HG02610 (cell line): ENCODE results near the gene FYB2.

Experiments
- ATAC-seq: cut with Tn5 transposase; IDR thresholded peaks from one replicate; pipeline ENCODE4 v1.9.1; 2021; ENCODE audit warnings: mild to moderate bottlenecking, moderate library complexity; ENCODE audit not compliant: unreplicated experiment

The FYB2 gene

GRCh38 chr1:56726706-56727105 is 92.5 kb downstream of the FYB2 start:
- no peak for ATAC-seq

DNA sequence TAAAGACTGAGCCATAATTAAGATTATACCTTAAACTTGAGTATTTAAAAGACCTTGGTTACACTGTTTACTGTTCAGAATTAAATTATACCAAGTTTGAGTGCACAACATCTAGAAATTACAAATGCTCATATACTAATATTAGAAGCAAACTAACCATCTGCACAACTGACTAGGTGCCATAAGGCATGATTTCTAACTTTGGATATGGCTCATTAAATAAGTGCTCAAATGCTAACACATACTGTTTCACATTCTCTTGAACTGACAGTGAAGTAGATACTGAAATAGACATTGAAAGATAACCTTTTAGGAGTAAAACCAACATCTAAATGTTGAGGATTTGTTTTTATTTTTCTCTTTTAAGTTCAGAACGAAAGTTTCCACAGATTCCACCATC is 100.0 kb downstream of the FYB2 start:
- ATAC-seq: no peak

- ATAC-seq: no peak
Measured at GRCh38 chr1:56715156-56715555, 104.0 kb downstream of the FYB2 start.

GRCh38 chr1:56713112-56713511 is 106.1 kb downstream of the FYB2 start:
- ATAC-seq: no peak

- no peak for ATAC-seq
Measured at GRCh38 chr1:56712150-56712549, 107.1 kb downstream of the FYB2 start.

GRCh38 chr1:56710646-56711045 is 108.6 kb downstream of the FYB2 start:
- ATAC-seq: no peak

DNA sequence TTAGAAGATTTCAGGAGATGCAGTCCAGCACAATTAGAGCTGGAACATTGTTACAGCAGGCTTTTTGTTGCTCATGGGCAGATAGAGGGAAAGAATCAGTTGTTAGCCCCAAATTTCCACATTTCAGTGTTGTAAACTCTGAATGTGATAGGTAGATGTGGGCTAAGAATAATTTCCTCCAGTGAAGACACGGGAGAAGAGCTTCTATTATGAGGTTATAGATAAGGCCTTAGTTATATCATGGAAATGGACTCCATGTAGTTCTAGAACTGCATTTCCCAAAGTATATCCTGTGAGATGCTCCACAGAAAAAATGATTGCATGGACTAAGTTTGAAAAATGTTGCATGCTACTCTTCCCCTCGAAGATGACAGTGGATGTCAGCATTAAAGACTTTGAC is 109.2 kb downstream of the FYB2 start:
- ATAC-seq: no peak

- no peak for ATAC-seq
Measured at GRCh38 chr1:56709269-56709880, 109.8 kb downstream of the FYB2 start.

- no peak for ATAC-seq
Measured at GRCh38 chr1:56707379-56707778, 111.8 kb downstream of the FYB2 start.

DNA sequence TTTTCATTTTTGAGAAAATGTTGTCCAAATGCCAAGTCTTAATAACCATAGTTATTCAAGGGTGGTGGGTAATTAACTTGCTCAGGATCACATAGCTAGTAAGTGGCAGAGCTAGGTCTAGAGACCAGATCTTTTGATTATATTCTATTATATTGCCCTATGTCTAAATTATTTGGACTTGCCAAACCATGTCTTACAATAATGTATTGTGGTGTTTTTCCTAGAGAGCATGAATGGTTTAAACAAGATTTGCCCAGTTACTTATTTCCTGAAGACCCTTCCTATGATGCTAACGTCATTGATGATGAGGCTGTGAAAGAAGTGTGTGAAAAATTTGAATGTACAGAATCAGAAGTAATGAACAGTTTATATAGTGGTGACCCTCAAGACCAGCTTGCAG is 115.5 kb downstream of the FYB2 start:
- ATAC-seq: no peak

DNA sequence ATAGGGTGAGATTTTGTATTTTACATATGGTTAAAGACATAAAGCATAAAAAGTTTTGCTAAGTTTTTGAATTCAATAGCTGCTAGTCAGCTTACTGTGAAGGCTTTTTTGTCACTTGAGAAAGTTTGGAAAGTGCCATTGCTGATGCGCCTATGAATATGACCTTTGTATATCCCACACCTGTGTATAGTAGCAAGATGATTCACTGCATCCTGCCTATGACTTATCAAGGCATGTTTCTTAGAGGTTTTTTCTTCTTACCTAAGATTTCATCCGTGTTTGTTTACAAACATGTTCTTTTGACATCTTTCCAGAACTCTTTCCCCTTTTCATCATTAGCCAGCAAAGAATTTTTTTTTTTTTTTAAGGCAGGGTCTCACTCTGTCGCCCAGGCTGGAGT is 122.5 kb downstream of the FYB2 start:
- no peak for ATAC-seq

DNA sequence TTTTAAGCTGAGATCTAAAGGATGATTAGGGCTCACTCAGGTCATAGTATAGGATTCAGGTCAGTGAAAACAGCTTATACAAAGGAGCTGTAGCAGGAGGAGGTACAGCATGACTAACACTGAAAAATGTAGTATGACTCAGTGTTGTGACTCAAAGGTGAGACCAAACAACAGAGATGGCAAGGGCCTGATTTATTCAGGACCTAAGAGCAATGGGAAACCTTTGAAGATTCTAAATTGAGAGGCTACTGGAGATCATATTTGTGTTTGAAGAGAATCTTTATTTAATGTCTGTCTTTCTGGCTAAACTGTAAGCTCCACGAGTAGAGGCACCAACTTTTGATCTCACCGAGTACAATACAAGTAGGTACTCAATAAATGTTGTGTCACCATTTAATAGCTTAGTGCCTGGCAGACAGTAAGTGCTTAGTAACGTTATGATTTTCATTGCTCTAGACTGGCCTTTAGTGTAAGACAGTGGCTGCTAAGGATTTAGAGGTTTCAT is 130.6 kb downstream of the FYB2 start:
- ATAC-seq: peak; percentile 99

GRCh38 chr1:56686169-56686568 is 133.0 kb downstream of the FYB2 start:
- ATAC-seq: no peak

- no peak for ATAC-seq
Measured at GRCh38 chr1:56683569-56683968, 135.6 kb downstream of the FYB2 start.

DNA sequence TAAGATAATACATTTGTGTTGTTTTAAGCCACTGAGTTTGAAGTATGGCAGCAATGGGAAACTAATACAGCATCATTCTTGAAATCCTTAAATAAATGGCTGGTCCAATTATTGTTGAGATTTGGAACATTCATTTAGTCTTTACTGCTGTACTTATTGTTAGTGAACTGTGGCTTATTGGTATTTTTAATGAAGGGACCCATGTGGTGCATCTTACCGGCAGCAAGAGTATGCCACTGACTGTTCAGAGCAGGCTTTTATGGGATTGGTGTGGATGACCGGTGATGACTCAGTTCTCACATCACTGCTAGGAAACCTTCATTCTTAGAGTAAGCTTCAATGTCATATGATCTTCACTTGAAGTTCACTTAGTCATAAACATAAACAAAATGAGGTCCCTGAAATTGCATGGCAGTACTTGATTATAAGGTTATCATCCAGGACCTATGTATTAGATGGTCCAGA is 142.6 kb downstream of the FYB2 start:
- ATAC-seq: no peak

DNA sequence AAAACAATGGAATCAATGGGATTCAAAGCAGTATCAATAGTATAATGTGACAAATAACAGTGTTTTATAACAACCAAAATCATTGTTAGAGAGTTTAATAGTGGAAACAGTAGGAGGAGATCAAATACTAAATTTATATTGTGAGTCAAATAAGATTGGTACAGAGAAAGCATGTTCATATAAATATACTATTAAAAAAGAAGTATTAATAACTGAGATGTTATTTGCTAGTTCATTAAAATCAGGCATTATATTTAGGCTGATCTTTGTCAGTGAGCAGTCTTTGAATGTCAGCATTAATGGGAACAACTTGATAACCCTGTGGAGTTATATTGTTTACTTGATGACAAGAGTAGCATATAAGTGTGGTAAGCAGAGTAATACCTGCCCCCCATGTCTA is 143.4 kb downstream of the FYB2 start:
- no peak for ATAC-seq

DNA sequence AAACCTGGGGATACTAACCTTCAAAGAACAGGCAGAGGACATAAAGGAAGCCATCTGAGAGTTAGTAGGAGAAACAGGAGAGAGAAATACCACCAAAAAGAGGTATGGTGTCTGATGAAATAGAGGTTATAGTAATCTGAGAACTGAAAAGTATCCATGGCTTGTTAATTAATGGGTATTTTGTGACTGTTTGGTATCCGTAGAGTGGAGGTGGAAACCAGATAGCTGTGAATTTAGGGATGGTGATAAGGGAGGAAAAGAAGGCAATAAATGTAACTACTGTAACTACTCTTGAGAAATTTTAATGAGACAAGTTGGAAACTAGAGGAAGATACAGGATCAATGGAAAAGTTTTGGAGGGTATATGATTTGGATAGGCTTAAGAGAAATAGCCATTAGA is 146.6 kb downstream of the FYB2 start:
- ATAC-seq: no peak

DNA sequence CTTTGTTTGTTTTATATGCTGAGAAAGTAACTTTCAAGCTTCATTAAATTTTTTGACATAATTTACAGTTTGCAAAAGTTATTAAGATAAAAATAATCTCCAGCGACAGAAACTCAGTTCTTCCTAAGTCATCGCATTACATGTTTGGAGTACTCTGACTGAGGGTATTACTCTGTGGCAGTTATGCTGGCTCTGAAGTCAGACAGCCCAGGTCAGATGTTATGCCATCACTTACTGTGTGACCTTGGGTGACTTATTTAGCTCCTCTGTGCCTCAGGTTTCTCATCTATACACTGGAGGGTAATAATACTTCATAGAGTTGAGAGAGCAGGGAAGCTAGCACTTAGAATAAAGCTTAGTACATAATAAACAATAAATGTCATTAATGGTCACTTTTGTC is 147.7 kb downstream of the FYB2 start:
- no peak for ATAC-seq

DNA sequence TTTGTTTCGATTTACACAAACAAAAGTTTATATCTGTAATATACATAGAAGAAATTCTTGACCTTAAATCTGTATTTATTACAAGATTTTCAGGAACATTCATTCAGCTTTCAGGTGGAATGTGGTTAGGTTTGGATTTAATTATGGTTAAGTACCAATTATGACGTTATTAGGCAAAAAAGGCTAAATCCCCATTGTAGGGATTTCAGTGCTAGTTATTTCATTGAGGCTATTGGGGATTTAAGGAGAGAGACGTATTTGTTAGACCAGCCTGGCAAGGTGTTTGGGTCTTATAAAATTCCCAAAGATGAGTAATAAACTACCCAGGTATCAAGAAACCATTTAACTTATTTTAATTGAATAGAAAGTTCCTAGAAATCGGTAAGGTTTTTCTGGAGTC is 148.1 kb downstream of the FYB2 start:
- ATAC-seq: no peak

GRCh38 chr1:56670350-56670749 is 148.9 kb downstream of the FYB2 start:
- no peak for ATAC-seq
